Measurements from ENCODE around the gene FGF22.

Gene FGF22

GRCh38 chr19:639253-640160 lies at the start of gene FGF22:
TSS of gene FGF22 (plus strand) at chr19:639879. CDS start at chr19:639926, 47 bp downstream.
- Mint-ChIP-seq H3K4me1 (ENCODE audit: low read depth) (peaks cover 7% of the 10 kb centered on the region), H3K9me3 (ENCODE audit: low read depth) (no peaks in the 10 kb centered on the region), H3K36me3 (no peaks in the 10 kb centered on the region), H3K27ac (peak within 1 kb of the TSS; percentile 85), H3K4me3 (peak within 1 kb of the TSS; percentile 87), H3K27me3 (no peaks in the 10 kb centered on the region)

GRCh38 chr19:590396-590745 lies 49.3 kb upstream of the FGF22 start:
- Mint-ChIP-seq H3K27me3 (no peaks in the 10 kb centered on the region), H3K4me3 (no peak overlapping the region), H3K4me1 (ENCODE audit: low read depth) (peaks cover 6% of the 10 kb centered on the region), H3K36me3 (no peaks in the 10 kb centered on the region), H3K9me3 (ENCODE audit: low read depth) (no peaks in the 10 kb centered on the region), H3K27ac (no peak overlapping the region)

GRCh38 chr19:590750-591098 lies 49.0 kb upstream of the FGF22 start:
- peaks cover 6% of the 10 kb centered on the region for H3K4me1 Mint-ChIP-seq (ENCODE audit: low read depth)
- no peak overlapping the region for H3K4me3 Mint-ChIP-seq
- no peaks in the 10 kb centered on the region for H3K9me3 Mint-ChIP-seq (ENCODE audit: low read depth)
- H3K27me3 Mint-ChIP-seq = no peaks in the 10 kb centered on the region
- no peaks in the 10 kb centered on the region for H3K36me3 Mint-ChIP-seq
- no peak overlapping the region for H3K27ac Mint-ChIP-seq

- Mint-ChIP-seq H3K9me3 (ENCODE audit: low read depth) (no peaks in the 10 kb centered on the region), H3K27ac (no peak overlapping the region), H3K4me3 (peak overlapping the region; percentile 70), H3K36me3 (no peaks in the 10 kb centered on the region), H3K27me3 (no peaks in the 10 kb centered on the region), H3K4me1 (ENCODE audit: low read depth) (peaks cover 6% of the 10 kb centered on the region)
These were observed 48.4 kb upstream of the FGF22 start for GRCh38 chr19:591099-591958.

- H3K36me3 Mint-ChIP-seq = no peaks in the 10 kb centered on the region
- no peaks in the 10 kb centered on the region for H3K27me3 Mint-ChIP-seq
- H3K4me1 Mint-ChIP-seq (ENCODE audit: low read depth) = peaks cover 6% of the 10 kb centered on the region
- H3K4me3 Mint-ChIP-seq = no peak overlapping the region
- no peak overlapping the region for H3K27ac Mint-ChIP-seq
- no peaks in the 10 kb centered on the region for H3K9me3 Mint-ChIP-seq (ENCODE audit: low read depth)
These were observed 47.6 kb upstream of the FGF22 start for GRCh38 chr19:592101-592500.

GRCh38 chr19:593055-593454 lies 46.6 kb upstream of the FGF22 start:
- Mint-ChIP-seq H3K9me3 (ENCODE audit: low read depth) (no peaks in the 10 kb centered on the region), H3K27me3 (no peaks in the 10 kb centered on the region), H3K27ac (no peak overlapping the region), H3K36me3 (no peaks in the 10 kb centered on the region), H3K4me1 (ENCODE audit: low read depth) (peaks cover 4% of the 10 kb centered on the region), H3K4me3 (no peak overlapping the region)

GRCh38 chr19:593505-593904 lies 46.2 kb upstream of the FGF22 start:
- H3K27me3 Mint-ChIP-seq = no peaks in the 10 kb centered on the region
- no peaks in the 10 kb centered on the region for H3K36me3 Mint-ChIP-seq
- no peaks in the 10 kb centered on the region for H3K9me3 Mint-ChIP-seq (ENCODE audit: low read depth)
- peaks cover 3% of the 10 kb centered on the region for H3K4me1 Mint-ChIP-seq (ENCODE audit: low read depth)
- no peak overlapping the region for H3K4me3 Mint-ChIP-seq
- H3K27ac Mint-ChIP-seq = no peak overlapping the region

- Mint-ChIP-seq H3K27ac (no peak overlapping the region), H3K4me1 (ENCODE audit: low read depth) (no peaks in the 10 kb centered on the region), H3K36me3 (no peaks in the 10 kb centered on the region), H3K4me3 (no peak overlapping the region), H3K9me3 (ENCODE audit: low read depth) (no peaks in the 10 kb centered on the region), H3K27me3 (no peaks in the 10 kb centered on the region)
These were observed 45.3 kb upstream of the FGF22 start for GRCh38 chr19:594265-594870.

GRCh38 chr19:595326-596262 lies 44.1 kb upstream of the FGF22 start:
- Mint-ChIP-seq H3K27me3 (no peaks in the 10 kb centered on the region), H3K4me1 (ENCODE audit: low read depth) (no peaks in the 10 kb centered on the region), H3K9me3 (ENCODE audit: low read depth) (no peaks in the 10 kb centered on the region), H3K27ac (no peak overlapping the region), H3K36me3 (no peaks in the 10 kb centered on the region), H3K4me3 (no peak overlapping the region)

GRCh38 chr19:596263-596655 lies 43.4 kb upstream of the FGF22 start:
- Mint-ChIP-seq H3K4me1 (ENCODE audit: low read depth) (no peaks in the 10 kb centered on the region), H3K9me3 (ENCODE audit: low read depth) (no peaks in the 10 kb centered on the region), H3K36me3 (no peaks in the 10 kb centered on the region), H3K27ac (no peak overlapping the region), H3K27me3 (no peaks in the 10 kb centered on the region), H3K4me3 (no peak overlapping the region)

- H3K4me1 Mint-ChIP-seq (ENCODE audit: low read depth) = no peaks in the 10 kb centered on the region
- no peaks in the 10 kb centered on the region for H3K27me3 Mint-ChIP-seq
- no peak overlapping the region for H3K27ac Mint-ChIP-seq
These were observed 42.0 kb upstream of the FGF22 start for GRCh38 chr19:597406-598315.

GRCh38 chr19:601310-601709 lies 38.4 kb upstream of the FGF22 start:
- H3K4me1 Mint-ChIP-seq (ENCODE audit: low read depth) = no peaks in the 10 kb centered on the region
- H3K27ac Mint-ChIP-seq = no peak overlapping the region
- H3K4me3 Mint-ChIP-seq = no peak overlapping the region
- no peaks in the 10 kb centered on the region for H3K27me3 Mint-ChIP-seq
- H3K36me3 Mint-ChIP-seq = no peaks in the 10 kb centered on the region
- H3K9me3 Mint-ChIP-seq (ENCODE audit: low read depth) = no peaks in the 10 kb centered on the region

More at GRCh38 chr19:597406-598315, 42.0 kb upstream of the FGF22 start:
- no peaks in the 10 kb centered on the region for H3K36me3 Mint-ChIP-seq
- no peak overlapping the region for H3K4me3 Mint-ChIP-seq
- no peaks in the 10 kb centered on the region for H3K9me3 Mint-ChIP-seq (ENCODE audit: low read depth)

GRCh38 chr19:601790-602189 lies 37.9 kb upstream of the FGF22 start:
- H3K27ac Mint-ChIP-seq = no peak overlapping the region
- H3K36me3 Mint-ChIP-seq = no peaks in the 10 kb centered on the region

More at GRCh38 chr19:601790-602189, 37.9 kb upstream of the FGF22 start:
- Mint-ChIP-seq H3K9me3 (ENCODE audit: low read depth) (no peaks in the 10 kb centered on the region), H3K4me1 (ENCODE audit: low read depth) (no peaks in the 10 kb centered on the region), H3K27me3 (no peaks in the 10 kb centered on the region), H3K4me3 (no peak overlapping the region)

All from activated naive CD8-positive, alpha-beta T cell (primary cell).